ENCODE results near the gene MARK3. TPM values are rescaled to one million over a fixed set of nuclear protein-coding genes. Genes with fewer than 3 reads are reported as not detected.

The MARK3 gene
- total and polyA plus RNA-seq, 2 of the 4 experiments (the other 2 are of a cell fraction), result 78.5 to 80.5 TPM

GRCh38 chr14:103474893-103475292 is 89.7 kb downstream of the MARK3 start:
- no peaks in the 10 kb centered on the region; the same call in none of the 2 replicates for H4K20me1 ChIP-seq (ENCODE audit: insufficient read depth, low read length)
- CTCF ChIA-PET, result no interaction called here
- no peak overlapping the region for H3K9ac ChIP-seq (ENCODE audit: low read depth, low read length)
- H2BK20ac ChIP-seq (ENCODE audit: low read depth, low read length), result no peak overlapping the region
- 100% methylated on average over 1 of the region's 5 CpGs; no CpG with 5 or more reads in 1 of the 2 experiments for WGBS, 2 experiments (ENCODE audit: extremely low coverage in 2 of 2, insufficient read length in 1 of 2)
- H3K14ac ChIP-seq (replicated peaks; ENCODE audit: low read depth, low read length), result no peak overlapping the region
- no peak overlapping the region for H3K27ac ChIP-seq (ENCODE audit: insufficient read depth, low read length)
- ATAC-seq (ENCODE audit: low read depth) (no peak), DNase-seq (no peak)
- no peak overlapping the region for H4K5ac ChIP-seq (ENCODE audit: low read depth, low read length)
- no peak overlapping the region for H3K4ac ChIP-seq (ENCODE audit: low read depth, low read length)
- peaks cover 41% of the 10 kb centered on the region for H3K36me3 ChIP-seq (ENCODE audit: control insufficient read depth, insufficient read depth, low read length)
- H3K27me3 ChIP-seq (ENCODE audit: control insufficient read depth, insufficient read depth, low read length), result no peaks in the 10 kb centered on the region
- H2BK5ac ChIP-seq (ENCODE audit: low read depth, low read length, poor library complexity, severe bottlenecking), result no peak overlapping the region
- no peak overlapping the region for H3K4me3 ChIP-seq (ENCODE audit: insufficient read depth, low read depth, low read length)
- peaks cover 2% of the 10 kb centered on the region; the same call in 1 of the 2 replicates for H3K4me1 ChIP-seq (ENCODE audit: control insufficient read depth, insufficient read depth, low read length)
- H2AK5ac ChIP-seq (ENCODE audit: low read depth, low read length), result no peak overlapping the region
- no peak for TF ChIP-seq POLR2A (IDR thresholded peaks at IDR 0.05; ENCODE audit: low read depth, low read length)
- TF ChIP-seq MXI1 (IDR thresholded peaks at IDR 0.05; ENCODE audit: borderline replicate concordance, low read depth, low read length), result no peak
- TF ChIP-seq FOS (IDR thresholded peaks at IDR 0.05; ENCODE audit: low read depth, low read length), result no peak
- no peak for TF ChIP-seq CHD1 (IDR thresholded peaks at IDR 0.05; ENCODE audit: low read depth, low read length)
- TF ChIP-seq, protein P1, sequence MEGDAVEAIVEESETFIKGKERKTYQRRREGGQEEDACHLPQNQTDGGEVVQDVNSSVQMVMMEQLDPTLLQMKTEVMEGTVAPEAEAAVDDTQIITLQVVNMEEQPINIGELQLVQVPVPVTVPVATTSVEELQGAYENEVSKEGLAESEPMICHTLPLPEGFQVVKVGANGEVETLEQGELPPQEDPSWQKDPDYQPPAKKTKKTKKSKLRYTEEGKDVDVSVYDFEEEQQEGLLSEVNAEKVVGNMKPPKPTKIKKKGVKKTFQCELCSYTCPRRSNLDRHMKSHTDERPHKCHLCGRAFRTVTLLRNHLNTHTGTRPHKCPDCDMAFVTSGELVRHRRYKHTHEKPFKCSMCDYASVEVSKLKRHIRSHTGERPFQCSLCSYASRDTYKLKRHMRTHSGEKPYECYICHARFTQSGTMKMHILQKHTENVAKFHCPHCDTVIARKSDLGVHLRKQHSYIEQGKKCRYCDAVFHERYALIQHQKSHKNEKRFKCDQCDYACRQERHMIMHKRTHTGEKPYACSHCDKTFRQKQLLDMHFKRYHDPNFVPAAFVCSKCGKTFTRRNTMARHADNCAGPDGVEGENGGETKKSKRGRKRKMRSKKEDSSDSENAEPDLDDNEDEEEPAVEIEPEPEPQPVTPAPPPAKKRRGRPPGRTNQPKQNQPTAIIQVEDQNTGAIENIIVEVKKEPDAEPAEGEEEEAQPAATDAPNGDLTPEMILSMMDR (conservative IDR thresholded peaks at IDR 0.05; ENCODE audit: low read depth, low read length), result no peak
- TF ChIP-seq, protein P2, sequence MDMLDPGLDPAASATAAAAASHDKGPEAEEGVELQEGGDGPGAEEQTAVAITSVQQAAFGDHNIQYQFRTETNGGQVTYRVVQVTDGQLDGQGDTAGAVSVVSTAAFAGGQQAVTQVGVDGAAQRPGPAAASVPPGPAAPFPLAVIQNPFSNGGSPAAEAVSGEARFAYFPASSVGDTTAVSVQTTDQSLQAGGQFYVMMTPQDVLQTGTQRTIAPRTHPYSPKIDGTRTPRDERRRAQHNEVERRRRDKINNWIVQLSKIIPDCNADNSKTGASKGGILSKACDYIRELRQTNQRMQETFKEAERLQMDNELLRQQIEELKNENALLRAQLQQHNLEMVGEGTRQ (IDR thresholded peaks at IDR 0.05; ENCODE audit: low read depth, low read length), result no peak
- no peak for TF ChIP-seq NFE2L2 (IDR thresholded peaks at IDR 0.05; ENCODE audit: low read depth, low read length)
- no peak for TF ChIP-seq MAFK (IDR thresholded peaks at IDR 0.05; ENCODE audit: low read depth, low read length)
- TF ChIP-seq MAZ (IDR thresholded peaks at IDR 0.05; ENCODE audit: borderline replicate concordance, low read depth, low read length), result no peak
- TF ChIP-seq RCOR1 (IDR thresholded peaks at IDR 0.05; ENCODE audit: insufficient replicate concordance, low read length), result no peak
- no peak for TF ChIP-seq RAD21 (IDR thresholded peaks at IDR 0.05; ENCODE audit: low read length)
- no peak for TF ChIP-seq ELK1 (IDR thresholded peaks at IDR 0.05; ENCODE audit: borderline replicate concordance, low read depth, low read length)
- no peak for TF ChIP-seq BHLHE40 (IDR thresholded peaks at IDR 0.05; ENCODE audit: low read depth, low read length)
- no peak for TF ChIP-seq SMC3 (IDR thresholded peaks at IDR 0.05; ENCODE audit: low read depth, low read length)
- BruUV-seq (replicated peaks), result no TSS peak
- H4K8ac ChIP-seq (ENCODE audit: low read depth in 2 of 2, low read length in 2 of 2), result no peak overlapping the region
- H3K79me1 ChIP-seq (ENCODE audit: low read depth in 1 of 2, low read length in 2 of 2), result peaks cover 21 to 43% of the 10 kb centered on the region in 2 experiments
- no peak overlapping the region for H3K18ac ChIP-seq (ENCODE audit: low read depth, low read length)
- dilution Hi-C loops (cut with HindIII; ENCODE audit: low sequenced_read_pairs, unreplicated experiment), result no loop called here
- no peak overlapping the region for H2AFZ ChIP-seq (replicated peaks; ENCODE audit: low read length, poor library complexity)
- in situ Hi-C loops (cut with MboI; ENCODE audit: low sequenced_read_pairs), result no loop called here
- POLR2A ChIA-PET (ENCODE audit: unreplicated experiment), result no interaction called here
- no peak overlapping the region for H2AK9ac ChIP-seq (replicated peaks; ENCODE audit: low read depth, low read length, poor library complexity)
- H2BK120ac ChIP-seq (ENCODE audit: low read depth, low read length), result no peak overlapping the region
- H3K56ac ChIP-seq (ENCODE audit: extremely low read depth, insufficient read depth, low read length), result no peak overlapping the region
- H4K91ac ChIP-seq (ENCODE audit: insufficient read depth, low read depth, low read length), result no peak overlapping the region
- H3K4me2 ChIP-seq (ENCODE audit: low read depth, low read length), result no peak overlapping the region
- H3K23ac ChIP-seq (ENCODE audit: low read depth, low read length), result no peak overlapping the region
- no peaks in the 10 kb centered on the region for H3K9me3 ChIP-seq (ENCODE audit: control insufficient read depth, insufficient read depth, low read length)
- intact Hi-C loops (cut with micrococcal nuclease), result no loop called here
- peaks cover 10% of the 10 kb centered on the region for H3K9me1 ChIP-seq (ENCODE audit: insufficient read depth, low read length)
- no peak overlapping the region for H2BK15ac ChIP-seq (ENCODE audit: low read depth, low read length)

All from IMR-90 (cell line).